ENCODE results near the gene RGR.
A peak's percentile ranks its signal among the peaks of the same experiment; 100 is the strongest.

DNA sequence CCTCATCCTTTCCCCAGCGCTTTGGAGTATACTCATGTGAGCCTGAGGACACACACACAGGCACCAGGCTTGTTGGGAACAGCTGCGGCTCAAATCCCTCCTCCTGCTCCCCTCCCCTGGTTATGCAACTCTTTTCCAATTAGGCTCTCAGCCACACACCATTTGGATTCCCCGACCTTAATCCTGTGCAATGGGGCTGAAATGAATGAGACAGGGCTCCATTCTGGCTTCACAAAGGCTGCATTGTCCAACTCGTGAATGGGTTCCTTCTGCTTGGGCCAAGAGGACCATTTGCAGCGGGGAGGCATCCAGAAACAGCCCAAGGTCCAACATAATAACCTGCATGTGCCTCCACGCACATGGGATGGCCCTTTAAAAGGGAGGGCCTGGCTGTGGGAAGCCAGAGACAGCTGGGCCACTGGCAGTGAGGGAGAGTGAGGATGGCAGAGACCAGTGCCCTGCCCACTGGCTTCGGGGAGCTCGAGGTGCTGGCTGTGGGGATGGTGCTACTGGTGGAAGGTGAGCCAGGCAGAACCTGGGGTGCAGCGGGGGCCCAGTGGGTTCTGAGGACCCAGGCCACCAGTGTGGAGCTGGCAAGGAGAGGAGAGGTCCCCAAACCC, at the start of gene RGR:
- TF ChIP-seq CTCF (IDR thresholded peaks at IDR 0.05), result no peak
- TF ChIP-seq EZH2phosphoT487 (IDR thresholded peaks at IDR 0.05), result peak; percentile 61
